Mesothelial cell of epicardium (in vitro differentiated cells): ENCODE results near the gene CCDC83. TPM values are rescaled to one million over a fixed set of nuclear protein-coding genes. Genes with fewer than 3 reads are reported as not detected.
A peak's percentile ranks its signal among the peaks of the same experiment; 100 is the strongest.

ENCODE experiments used
- DNase-seq, 2 experiments: peaks; one replicate each; pipeline ENCODE4 v3.0.0; 2021; ENCODE audit warnings: low spot score in 2 of 2; ENCODE audit not compliant: unreplicated experiment in 2 of 2
- H3K27ac Mint-ChIP-seq: 2 replicates; pipeline ENCODE4 v1.8.0; 2021; ENCODE audit warnings: mixed read lengths
- H3K27me3 Mint-ChIP-seq: 2 replicates; pipeline ENCODE4 v1.8.0; 2021; ENCODE audit warnings: low read depth, mixed read lengths
- H3K36me3 Mint-ChIP-seq: 2 replicates; pipeline ENCODE4 v1.8.0; 2021; ENCODE audit warnings: mixed read lengths
- H3K4me1 Mint-ChIP-seq: 2 replicates; pipeline ENCODE4 v1.8.0; 2021; ENCODE audit warnings: mixed read lengths
- H3K4me3 Mint-ChIP-seq: 2 replicates; pipeline ENCODE4 v1.8.0; 2021; ENCODE audit warnings: mild to moderate bottlenecking, moderate library complexity, mixed read lengths
- H3K9me3 Mint-ChIP-seq: 2 replicates; pipeline ENCODE4 v1.8.0; 2021; ENCODE audit warnings: mixed read lengths
- total RNA-seq: library from RNA; stranded (reverse); gene quantifications from 3 replicates; pipeline ENCODE4 v1.2.1, GENCODE V29; 2021
- TF ChIP-seq, protein P1 (sequence below): fragments of 200-600 bp; sonication (generic); IDR thresholded peaks from one replicate; pipeline ENCODE4 v1.5.0; 2021; ENCODE audit warnings: antibody characterized with exemption; ENCODE audit not compliant: unreplicated experiment

Gene CCDC83
- total RNA-seq, 1 donor from 2014 or later: not detected

DNA sequence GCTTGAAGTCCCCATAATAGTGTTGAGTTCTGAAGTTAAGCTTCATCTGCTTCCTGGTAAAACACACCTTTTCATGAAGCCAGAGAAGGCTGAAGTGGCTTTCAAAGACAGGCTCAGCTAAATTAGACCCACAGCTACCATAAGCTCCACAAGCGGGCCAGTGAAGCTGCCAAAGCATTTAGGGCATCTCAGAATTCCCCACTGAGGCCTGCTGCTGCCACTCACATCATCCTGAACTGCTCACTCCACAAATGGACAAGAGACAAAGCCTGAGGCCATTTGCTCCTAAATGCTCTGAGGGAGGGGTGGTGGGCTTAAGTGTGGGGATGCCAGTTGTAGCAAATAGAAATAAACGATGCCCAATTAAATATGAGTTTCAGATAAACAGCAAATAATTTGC is 14.6 kb downstream of the CCDC83 start:
- H3K27me3 Mint-ChIP-seq: no peaks in the 10 kb centered on the region
- no peaks in the 10 kb centered on the region for H3K9me3 Mint-ChIP-seq
- TF ChIP-seq, protein P1, sequence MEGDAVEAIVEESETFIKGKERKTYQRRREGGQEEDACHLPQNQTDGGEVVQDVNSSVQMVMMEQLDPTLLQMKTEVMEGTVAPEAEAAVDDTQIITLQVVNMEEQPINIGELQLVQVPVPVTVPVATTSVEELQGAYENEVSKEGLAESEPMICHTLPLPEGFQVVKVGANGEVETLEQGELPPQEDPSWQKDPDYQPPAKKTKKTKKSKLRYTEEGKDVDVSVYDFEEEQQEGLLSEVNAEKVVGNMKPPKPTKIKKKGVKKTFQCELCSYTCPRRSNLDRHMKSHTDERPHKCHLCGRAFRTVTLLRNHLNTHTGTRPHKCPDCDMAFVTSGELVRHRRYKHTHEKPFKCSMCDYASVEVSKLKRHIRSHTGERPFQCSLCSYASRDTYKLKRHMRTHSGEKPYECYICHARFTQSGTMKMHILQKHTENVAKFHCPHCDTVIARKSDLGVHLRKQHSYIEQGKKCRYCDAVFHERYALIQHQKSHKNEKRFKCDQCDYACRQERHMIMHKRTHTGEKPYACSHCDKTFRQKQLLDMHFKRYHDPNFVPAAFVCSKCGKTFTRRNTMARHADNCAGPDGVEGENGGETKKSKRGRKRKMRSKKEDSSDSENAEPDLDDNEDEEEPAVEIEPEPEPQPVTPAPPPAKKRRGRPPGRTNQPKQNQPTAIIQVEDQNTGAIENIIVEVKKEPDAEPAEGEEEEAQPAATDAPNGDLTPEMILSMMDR: no peak
- DNase-seq: no peak
- H3K4me1 Mint-ChIP-seq: no peaks in the 10 kb centered on the region
- no peak overlapping the region for H3K27ac Mint-ChIP-seq
- H3K36me3 Mint-ChIP-seq: no peaks in the 10 kb centered on the region
- no peak overlapping the region for H3K4me3 Mint-ChIP-seq

DNA sequence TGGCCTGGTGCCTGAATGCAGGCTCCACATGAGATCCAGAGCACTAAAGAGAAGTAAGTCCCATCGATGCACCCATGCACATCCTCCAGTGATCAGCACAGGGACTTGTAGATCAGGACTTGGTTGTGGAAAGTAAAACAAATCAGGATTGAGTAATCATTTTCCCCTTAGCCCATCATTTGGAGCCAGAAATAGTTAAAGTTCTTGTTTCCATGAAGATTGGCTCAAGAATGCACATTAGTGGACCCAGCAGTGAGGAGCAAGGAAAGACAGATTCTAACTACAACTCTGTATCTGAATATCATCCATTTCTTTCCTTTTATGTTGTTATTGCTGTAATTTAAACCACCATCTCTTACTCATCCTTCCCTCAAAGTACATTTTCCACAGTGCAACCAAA is 19.1 kb downstream of the CCDC83 start:
- H3K27ac Mint-ChIP-seq: no peak overlapping the region
- no peaks in the 10 kb centered on the region for H3K9me3 Mint-ChIP-seq
- no peaks in the 10 kb centered on the region for H3K36me3 Mint-ChIP-seq
- DNase-seq: no peak
- no peaks in the 10 kb centered on the region for H3K4me1 Mint-ChIP-seq
- no peak overlapping the region for H3K4me3 Mint-ChIP-seq
- no peaks in the 10 kb centered on the region for H3K27me3 Mint-ChIP-seq
- TF ChIP-seq, protein P1: no peak

DNA sequence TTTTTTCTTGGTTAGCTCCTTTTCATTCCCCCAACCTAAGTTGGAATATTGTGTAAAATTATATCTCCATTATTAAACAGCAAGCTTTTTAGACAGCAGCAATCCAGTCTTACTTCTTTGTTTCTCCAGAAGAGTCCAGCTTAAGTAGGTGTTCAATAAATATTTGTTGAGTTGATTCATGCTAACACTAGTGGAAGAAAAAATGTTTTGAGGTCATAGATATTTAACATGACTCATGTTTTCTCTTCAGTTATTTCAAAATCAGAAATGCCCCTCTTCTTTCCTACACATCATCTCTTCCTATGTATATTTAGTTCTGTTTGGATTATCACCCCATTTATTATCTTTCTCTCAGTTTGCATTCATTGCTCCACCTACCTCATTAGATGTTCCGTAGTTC is 20.3 kb downstream of the CCDC83 start:
- no peak for DNase-seq
- Mint-ChIP-seq H3K36me3 (no peaks in the 10 kb centered on the region), H3K4me3 (no peak overlapping the region), H3K4me1 (no peaks in the 10 kb centered on the region), H3K27me3 (no peaks in the 10 kb centered on the region), H3K9me3 (no peaks in the 10 kb centered on the region), H3K27ac (no peak overlapping the region)
- TF ChIP-seq, protein P1: no peak

DNA sequence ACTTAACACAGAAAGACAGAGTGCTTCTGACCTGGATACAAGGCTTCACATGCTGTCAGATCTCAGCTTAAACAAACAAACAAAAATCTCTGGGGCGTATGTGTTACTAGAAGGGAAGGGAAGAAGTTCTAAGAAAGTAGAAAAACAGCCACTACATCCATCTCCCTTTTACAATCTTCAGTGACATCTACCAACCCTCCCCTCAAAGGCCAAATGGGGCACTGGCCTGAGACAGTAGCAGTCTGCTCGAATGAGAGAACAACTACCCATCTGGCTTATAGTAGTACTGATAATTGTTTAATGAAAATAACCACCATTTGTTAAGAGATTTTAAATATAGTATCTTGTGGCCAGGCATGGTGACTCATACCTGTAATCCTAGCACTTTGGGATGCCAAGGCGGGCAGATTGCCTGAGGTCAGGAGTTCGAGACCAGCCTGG is 29.4 kb downstream of the CCDC83 start:
- Mint-ChIP-seq H3K4me1 (peaks cover 18% of the 10 kb centered on the region), H3K9me3 (no peaks in the 10 kb centered on the region), H3K27me3 (no peaks in the 10 kb centered on the region), H3K4me3 (no peak overlapping the region), H3K27ac (peak overlapping the region; percentile 32), H3K36me3 (no peaks in the 10 kb centered on the region)
- DNase-seq: no peak
- TF ChIP-seq, protein P1: no peak

DNA sequence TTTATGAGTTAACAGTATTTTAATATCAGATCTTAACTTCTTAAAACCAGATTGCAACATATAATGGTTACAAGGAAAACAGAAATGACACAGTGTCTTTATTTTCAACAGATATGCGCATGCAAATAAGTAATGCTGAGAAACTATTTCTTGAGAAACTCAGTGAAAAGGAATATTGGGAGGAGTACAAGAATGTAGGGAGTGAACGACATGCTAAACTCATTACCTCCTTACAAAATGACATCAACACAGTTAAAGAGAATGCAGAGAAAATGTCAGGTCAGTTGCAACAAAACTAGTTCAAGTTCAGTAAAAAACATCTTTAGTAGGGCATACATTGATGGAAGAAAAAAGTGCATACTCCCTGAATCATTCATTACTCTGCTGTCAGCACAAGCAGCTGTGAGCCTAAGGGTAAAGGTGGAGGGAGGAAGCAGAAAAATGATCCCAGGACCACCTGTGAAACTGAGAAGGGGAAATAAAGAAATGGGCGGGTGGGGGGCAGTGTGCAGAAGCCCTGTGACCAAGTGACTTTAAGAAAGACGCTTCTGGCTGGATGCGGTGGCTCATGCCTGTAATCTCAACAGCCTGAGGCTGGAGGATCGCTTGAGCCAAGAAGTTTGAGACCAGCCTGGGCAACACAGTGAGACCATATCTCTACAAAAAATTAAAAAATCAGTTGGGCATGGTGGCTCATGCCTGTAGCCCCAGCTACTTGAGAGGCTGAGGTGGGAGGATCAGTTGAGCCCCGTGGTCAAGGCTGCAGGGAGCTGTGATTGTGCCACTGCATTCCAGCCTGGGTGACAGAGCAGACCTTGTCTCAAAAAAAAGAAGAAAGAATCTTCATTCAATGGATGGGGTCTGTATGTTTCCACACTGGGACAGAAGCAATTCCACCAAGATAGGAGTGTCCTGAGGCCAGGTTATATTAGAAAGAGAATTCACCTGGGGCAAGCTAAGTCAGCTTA is 31.2 kb downstream of the CCDC83 start:
- no peaks in the 10 kb centered on the region for H3K36me3 Mint-ChIP-seq
- TF ChIP-seq, protein P1: no peak
- H3K4me3 Mint-ChIP-seq: no peak overlapping the region
- no peaks in the 10 kb centered on the region for H3K9me3 Mint-ChIP-seq
- no peak for DNase-seq
- peaks cover 25% of the 10 kb centered on the region for H3K4me1 Mint-ChIP-seq
- no peaks in the 10 kb centered on the region for H3K27me3 Mint-ChIP-seq
- peak overlapping the region; percentile 17 for H3K27ac Mint-ChIP-seq
